HEK293 (cell line): ENCODE results near the gene KANSL1.

Source experiments
- BCL11A ChIP-seq: fragments of 450-650 bp; formaldehyde crosslinking; IDR thresholded peaks from 2 replicates; pipeline ENCODE4 v1.5.1; 2016; ENCODE audit warnings: low read depth, missing biosample characterization, missing genetic modification characterization
- BCL6B ChIP-seq: fragments of 450-650 bp; formaldehyde crosslinking; IDR thresholded peaks from 2 replicates; pipeline ENCODE4 v1.5.1; 2017; ENCODE audit warnings: missing biosample characterization, missing genetic modification characterization
- ELK4 ChIP-seq: IDR thresholded peaks from 2 replicates; pipeline ENCODE4 v1.6.1; 2011; ENCODE audit warnings: mild to moderate bottlenecking, low read depth, low read length, borderline replicate concordance
- HOXA7 ChIP-seq: sonication (generic); formaldehyde crosslinking; IDR thresholded peaks from 2 replicates; pipeline ENCODE4 v1.8.1; 2022; ENCODE audit warnings: missing genetic modification reagents, borderline replicate concordance
- HOXC10 ChIP-seq: sonication (generic); formaldehyde crosslinking; IDR thresholded peaks from 2 replicates; pipeline ENCODE4 v1.8.1; 2023; ENCODE audit warnings: mild to moderate bottlenecking, missing genetic modification reagents
- IKZF3 ChIP-seq: fragments of 450-650 bp; IDR thresholded peaks from 2 replicates; pipeline ENCODE4 v1.5.0; 2018; ENCODE audit warnings: missing biosample characterization, mild to moderate bottlenecking, missing genetic modification characterization, moderate library complexity
- PBX3 ChIP-seq: sonication (generic); formaldehyde crosslinking; IDR thresholded peaks from 2 replicates; pipeline ENCODE4 v1.8.1; 2022; ENCODE audit warnings: mild to moderate bottlenecking, moderate library complexity, missing genetic modification reagents
- PRDM10 ChIP-seq: fragments of 450-650 bp; formaldehyde crosslinking; IDR thresholded peaks from 2 replicates; pipeline ENCODE4 v1.5.1; 2016; ENCODE audit warnings: missing biosample characterization, missing genetic modification characterization
- RBAK ChIP-seq: fragments of 450-650 bp; formaldehyde crosslinking; IDR thresholded peaks from 2 replicates; pipeline ENCODE4 v1.5.1; 2016; ENCODE audit warnings: missing biosample characterization, missing genetic modification characterization
- YY1 ChIP-seq: fragments of 450-650 bp; formaldehyde crosslinking; IDR thresholded peaks from 2 replicates; pipeline ENCODE4 v1.5.1; 2018; ENCODE audit warnings: missing biosample characterization, missing genetic modification characterization
- YY2 ChIP-seq: fragments of 450-650 bp; formaldehyde crosslinking; IDR thresholded peaks from 2 replicates; pipeline ENCODE4 v1.5.1; 2016; ENCODE audit warnings: missing biosample characterization, missing genetic modification characterization
- ZBTB6 ChIP-seq: fragments of 450-650 bp; formaldehyde crosslinking; IDR thresholded peaks from 2 replicates; pipeline ENCODE4 v1.5.1; 2017; ENCODE audit warnings: missing biosample characterization, missing genetic modification characterization
- ZFP37 ChIP-seq: fragments of 450-650 bp; formaldehyde crosslinking; IDR thresholded peaks from 2 replicates; pipeline ENCODE4 v1.5.1; 2016; ENCODE audit warnings: missing biosample characterization, missing genetic modification characterization
- ZFP41 ChIP-seq: fragments of 450-650 bp; formaldehyde crosslinking; IDR thresholded peaks from 2 replicates; pipeline ENCODE4 v1.5.1; 2016; ENCODE audit warnings: missing biosample characterization, missing genetic modification characterization, borderline replicate concordance
- ZNF10 ChIP-seq: fragments of 450-650 bp; formaldehyde crosslinking; IDR thresholded peaks from 2 replicates; pipeline ENCODE4 v1.5.1; 2017; ENCODE audit warnings: missing biosample characterization, missing genetic modification characterization
- ZNF112 ChIP-seq: fragments of 450-650 bp; formaldehyde crosslinking; IDR thresholded peaks from 2 replicates; pipeline ENCODE4 v1.5.0; 2017; ENCODE audit warnings: missing biosample characterization, missing genetic modification characterization
- ZNF132 ChIP-seq: fragments of 450-650 bp; formaldehyde crosslinking; IDR thresholded peaks from 2 replicates; pipeline ENCODE4 v1.5.1; 2017; ENCODE audit warnings: missing biosample characterization, missing genetic modification characterization, borderline replicate concordance
- ZNF157 ChIP-seq: fragments of 450-650 bp; formaldehyde crosslinking; IDR thresholded peaks from 2 replicates; pipeline ENCODE4 v1.5.1; 2016; ENCODE audit warnings: missing biosample characterization, missing genetic modification characterization
- ZNF175 ChIP-seq: fragments of 450-650 bp; formaldehyde crosslinking; IDR thresholded peaks from 2 replicates; pipeline ENCODE4 v1.5.1; 2016; ENCODE audit warnings: missing biosample characterization, missing genetic modification characterization
- ZNF202 ChIP-seq: fragments of 450-650 bp; formaldehyde crosslinking; IDR thresholded peaks from 2 replicates; pipeline ENCODE4 v1.5.1; 2016; ENCODE audit warnings: missing biosample characterization, missing genetic modification characterization, borderline replicate concordance
- ZNF24 ChIP-seq: fragments of 450-650 bp; formaldehyde crosslinking; IDR thresholded peaks from 2 replicates; pipeline ENCODE4 v1.5.1; 2016; ENCODE audit warnings: missing biosample characterization, missing genetic modification characterization
- ZNF341 ChIP-seq: fragments of 450-650 bp; formaldehyde crosslinking; IDR thresholded peaks from 2 replicates; pipeline ENCODE4; 2016; ENCODE audit warnings: low read depth, missing biosample characterization, missing genetic modification characterization
- ZNF362 ChIP-seq: fragments of 450-650 bp; formaldehyde crosslinking; IDR thresholded peaks from 2 replicates; pipeline ENCODE4 v1.5.1; 2016; ENCODE audit warnings: missing biosample characterization, missing genetic modification characterization
- ZNF449 ChIP-seq: fragments of 450-650 bp; formaldehyde crosslinking; IDR thresholded peaks from 2 replicates; pipeline ENCODE4 v1.5.1; 2017; ENCODE audit warnings: missing biosample characterization, mild to moderate bottlenecking, missing genetic modification characterization, moderate library complexity
- ZNF580 ChIP-seq: fragments of 450-650 bp; formaldehyde crosslinking; IDR thresholded peaks from 2 replicates; pipeline ENCODE4 v1.5.1; 2016; ENCODE audit warnings: missing biosample characterization, missing genetic modification characterization
- ZNF596 ChIP-seq: fragments of 450-650 bp; IDR thresholded peaks from 2 replicates; pipeline ENCODE4 v1.5.0; 2018; ENCODE audit warnings: missing biosample characterization, mild to moderate bottlenecking, missing genetic modification characterization, moderate library complexity
- ZNF621 ChIP-seq: fragments of 450-650 bp; formaldehyde crosslinking; IDR thresholded peaks from 2 replicates; pipeline ENCODE4 v1.5.1; 2017; ENCODE audit warnings: missing biosample characterization, missing genetic modification characterization
- ZNF660 ChIP-seq: fragments of 450-650 bp; IDR thresholded peaks from 2 replicates; pipeline ENCODE4 v1.5.1; 2018; ENCODE audit warnings: missing biosample characterization, mild to moderate bottlenecking, missing genetic modification characterization
- ZNF747 ChIP-seq: fragments of 450-650 bp; formaldehyde crosslinking; IDR thresholded peaks from 2 replicates; pipeline ENCODE4 v1.5.1; 2016; ENCODE audit warnings: missing biosample characterization, missing genetic modification characterization
- ZSCAN30 ChIP-seq: fragments of 450-650 bp; IDR thresholded peaks from 2 replicates; pipeline ENCODE4 v1.5.1; 2018; ENCODE audit warnings: missing biosample characterization, mild to moderate bottlenecking, missing genetic modification characterization, moderate library complexity

The KANSL1 gene

GRCh38 chr17:46193151-46193625 is at the start of gene KANSL1 (continued):
- TF ChIP-seq ZSCAN30 (tag by site-specific recombination) (peak; percentile 9), ELK4 (no peak), ZNF112 (no peak), ZNF449 (no peak), PRDM10 (tag by site-specific recombination) (peak; percentile 42), ZNF596 (tag by site-specific recombination) (peak; percentile 99), ZFP41 (tag by site-specific recombination) (no peak), BCL11A (tag by site-specific recombination) (no peak), ZNF202 (no peak), HOXA7 (CRISPR knock-in tag) (no peak), BCL6B (tag by site-specific recombination) (no peak), ZNF580 (no peak), ZNF362 (no peak), HOXC10 (CRISPR knock-in tag) (peak; percentile 5; the same call in 1 of the 2 replicates), ZNF132 (tag by site-specific recombination) (no peak), ZNF10 (tag by site-specific recombination) (no peak), ZNF747 (no peak), IKZF3 (peak; percentile 80), YY1 (tag by site-specific recombination) (peak; percentile 69; the same call in 1 of the 2 replicates), RBAK (no peak), YY2 (tag by site-specific recombination) (peak; percentile 81), ZBTB6 (tag by site-specific recombination) (peak; percentile 11; the same call in 1 of the 2 replicates), ZNF175 (tag by site-specific recombination) (no peak), ZFP37 (tag by site-specific recombination) (no peak), ZNF341 (tag by site-specific recombination) (peak; percentile 76), ZNF660 (tag by site-specific recombination) (peak; percentile 87), PBX3 (no peak), ZNF621 (no peak), ZNF24 (tag by site-specific recombination) (no peak), ZNF157 (tag by site-specific recombination) (no peak)
